COR-L47 (cell line): ENCODE measurements around the gene ARL16.

Experiments used
- DNase-seq: peaks from one replicate; lab custom pipeline; 2025; lab: John Stamatoyannopoulos, UW

The ARL16 gene

GRCh38 chr17:81666342-81667191 is 17.0 kb downstream of the ARL16 start, which contains the start of the genes CCDC137 and OXLD1:
CCDC137 (plus strand) TSS chr17:81666737; CDS start chr17:81666767, 30 bp downstream.
OXLD1 (minus strand) TSS chr17:81666605; CDS start chr17:81666577, 28 bp downstream.
- DNase-seq = peak; percentile 96

GRCh38 chr17:81666092-81666341 is 17.6 kb downstream of the ARL16 start:
- DNase-seq = no peak

GRCh38 chr17:81665205-81666091 is 18.1 kb downstream of the ARL16 start:
- DNase-seq = peak; percentile 9

GRCh38 chr17:81664051-81664470 is 19.5 kb downstream of the ARL16 start:
- no peak for DNase-seq

GRCh38 chr17:81662002-81662401 is 21.6 kb downstream of the ARL16 start:
- no peak for DNase-seq

GRCh38 chr17:81660441-81660840 is 23.2 kb downstream of the ARL16 start:
- no peak for DNase-seq

GRCh38 chr17:81659038-81659437 is 24.6 kb downstream of the ARL16 start:
- DNase-seq = no peak

- DNase-seq = no peak
Measured at GRCh38 chr17:81656835-81657234, 26.8 kb downstream of the ARL16 start.

GRCh38 chr17:81656118-81656743 is 27.4 kb downstream of the ARL16 start, which contains the start of gene PDE6G:
PDE6G (minus strand) TSS chr17:81656542; CDS start chr17:81653305, 3,237 bp downstream.
- DNase-seq = no peak

- DNase-seq = no peak
Measured at GRCh38 chr17:81655378-81656117, 28.0 kb downstream of the ARL16 start.

- no peak for DNase-seq
Measured at GRCh38 chr17:81652906-81653771, 30.5 kb downstream of the ARL16 start.

- no peak for DNase-seq
Measured at GRCh38 chr17:81651692-81652091, 31.9 kb downstream of the ARL16 start.

- DNase-seq = no peak
Measured at GRCh38 chr17:81650951-81651350, 32.6 kb downstream of the ARL16 start.

GRCh38 chr17:81648707-81649085 is 34.9 kb downstream of the ARL16 start:
- no peak for DNase-seq

- DNase-seq = no peak
Measured at GRCh38 chr17:81648013-81648706, 35.4 kb downstream of the ARL16 start.

- no peak for DNase-seq
Measured at GRCh38 chr17:81647640-81648012, 36.0 kb downstream of the ARL16 start.

GRCh38 chr17:81646869-81647600 is 36.6 kb downstream of the ARL16 start:
- no peak for DNase-seq

GRCh38 chr17:81644976-81645952 is 38.3 kb downstream of the ARL16 start:
- no peak for DNase-seq
